DND-41 (cell line): ENCODE measurements around the gene WNT3A.

Source experiments
- CTCF ChIP-seq: IDR thresholded peaks from 2 replicates; pipeline ENCODE4 v1.5.1; 2012; ENCODE audit warnings: borderline replicate concordance, low read length, moderate library complexity, mild to moderate bottlenecking; ENCODE audit not compliant: poor library complexity, severe bottlenecking; ENCODE audit errors: extremely low read depth
- EZH2 ChIP-seq: IDR thresholded peaks from 3 replicates; pipeline ENCODE4 v1.6.1; 2012; ENCODE audit warnings: borderline replicate concordance, low read depth, mild to moderate bottlenecking, moderate library complexity, low read length, inconsistent platforms; ENCODE audit not compliant: severe bottlenecking

GRCh38 chr1:228043281-228043848, 36.6 kb downstream of the WNT3A start:
- TF ChIP-seq EZH2: no peak
- no peak for TF ChIP-seq CTCF
